Globus pallidus (tissue), 1 donor: ENCODE results near the gene MYO1D.
"Not testable (repeated sequence)": the region's sequence is repeated elsewhere in the genome, so short reads cannot be mapped to it uniquely, and the experiment has no call there.

Experiments used
- DNase-seq: peaks from one replicate; pipeline ENCODE4 v3.0.0-alpha.2; 2015; ENCODE audit warnings: low spot score

The MYO1D gene

GRCh38 chr17:32773856-32774694 is 102.8 kb downstream of the MYO1D start:
- no peak for DNase-seq

GRCh38 chr17:32772453-32773025 is 104.4 kb downstream of the MYO1D start:
- DNase-seq: no peak

GRCh38 chr17:32771396-32771795 is 105.5 kb downstream of the MYO1D start:
- DNase-seq: no peak

GRCh38 chr17:32769846-32770245 is 107.1 kb downstream of the MYO1D start:
- no peak for DNase-seq

- no peak for DNase-seq
Observed at GRCh38 chr17:32763855-32764439, 113.0 kb downstream of the MYO1D start.

- DNase-seq: no peak
Observed at GRCh38 chr17:32759476-32759875, 117.4 kb downstream of the MYO1D start.

GRCh38 chr17:32757963-32758362 is 119.0 kb downstream of the MYO1D start:
- no peak for DNase-seq

- DNase-seq: no peak
Observed at GRCh38 chr17:32756696-32757095, 120.2 kb downstream of the MYO1D start.

GRCh38 chr17:32755045-32755805 is 121.7 kb downstream of the MYO1D start:
- peak; percentile 90 for DNase-seq

- DNase-seq: no peak
Observed at GRCh38 chr17:32752934-32753333, 124.0 kb downstream of the MYO1D start.

GRCh38 chr17:32747856-32748255 is 129.1 kb downstream of the MYO1D start:
- no peak for DNase-seq

- DNase-seq: no peak
Observed at GRCh38 chr17:32746698-32747097, 130.2 kb downstream of the MYO1D start.

GRCh38 chr17:32746280-32746679 is 130.6 kb downstream of the MYO1D start:
- DNase-seq: no peak

- peak; percentile 50 for DNase-seq
Observed at GRCh38 chr17:32742681-32743538, 134.0 kb downstream of the MYO1D start.

- DNase-seq: no peak
Observed at GRCh38 chr17:32741381-32741780, 135.5 kb downstream of the MYO1D start.

GRCh38 chr17:32739722-32740121 is 137.2 kb downstream of the MYO1D start:
- no peak for DNase-seq

- DNase-seq: not testable (repeated sequence)
Observed at GRCh38 chr17:32739151-32739550, 137.8 kb downstream of the MYO1D start.

- no peak for DNase-seq
Observed at GRCh38 chr17:32733401-32733800, 143.5 kb downstream of the MYO1D start.

- DNase-seq: no peak
Observed at GRCh38 chr17:32732900-32733299, 144.0 kb downstream of the MYO1D start.

- no peak for DNase-seq
Observed at GRCh38 chr17:32732296-32732642, 144.7 kb downstream of the MYO1D start.

- DNase-seq: no peak
Observed at GRCh38 chr17:32731556-32732295, 145.2 kb downstream of the MYO1D start.
